GM21737 (cell line): ENCODE data around the gene FOXK2.

ENCODE experiments used
- ATAC-seq: cut with Tn5 transposase; IDR thresholded peaks from one replicate; pipeline ENCODE4 v1.9.1; 2021; ENCODE audit warnings: mild to moderate bottlenecking, moderate library complexity; ENCODE audit not compliant: unreplicated experiment

FOXK2 gene

DNA sequence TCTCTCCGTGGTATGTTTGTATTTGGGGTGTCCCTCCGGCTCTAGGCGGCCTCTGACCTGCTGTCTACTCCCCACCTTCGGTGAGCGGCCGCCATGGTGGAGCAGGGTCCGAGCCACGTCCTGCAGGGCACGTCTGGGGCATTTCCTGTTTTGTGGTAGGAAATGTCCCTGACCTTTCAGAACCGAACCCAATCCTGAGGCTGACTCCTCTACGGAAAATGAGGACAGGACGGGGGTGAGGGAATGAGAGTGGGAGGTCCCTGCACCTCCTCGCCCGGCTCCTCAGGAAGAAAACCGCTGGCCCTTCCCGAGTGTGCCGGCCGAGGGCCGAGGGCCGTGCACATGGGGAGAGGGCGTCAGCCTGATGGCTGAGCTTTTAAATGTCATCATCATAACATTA lies 83.0 kb downstream of the FOXK2 start:
- no peak for ATAC-seq

DNA sequence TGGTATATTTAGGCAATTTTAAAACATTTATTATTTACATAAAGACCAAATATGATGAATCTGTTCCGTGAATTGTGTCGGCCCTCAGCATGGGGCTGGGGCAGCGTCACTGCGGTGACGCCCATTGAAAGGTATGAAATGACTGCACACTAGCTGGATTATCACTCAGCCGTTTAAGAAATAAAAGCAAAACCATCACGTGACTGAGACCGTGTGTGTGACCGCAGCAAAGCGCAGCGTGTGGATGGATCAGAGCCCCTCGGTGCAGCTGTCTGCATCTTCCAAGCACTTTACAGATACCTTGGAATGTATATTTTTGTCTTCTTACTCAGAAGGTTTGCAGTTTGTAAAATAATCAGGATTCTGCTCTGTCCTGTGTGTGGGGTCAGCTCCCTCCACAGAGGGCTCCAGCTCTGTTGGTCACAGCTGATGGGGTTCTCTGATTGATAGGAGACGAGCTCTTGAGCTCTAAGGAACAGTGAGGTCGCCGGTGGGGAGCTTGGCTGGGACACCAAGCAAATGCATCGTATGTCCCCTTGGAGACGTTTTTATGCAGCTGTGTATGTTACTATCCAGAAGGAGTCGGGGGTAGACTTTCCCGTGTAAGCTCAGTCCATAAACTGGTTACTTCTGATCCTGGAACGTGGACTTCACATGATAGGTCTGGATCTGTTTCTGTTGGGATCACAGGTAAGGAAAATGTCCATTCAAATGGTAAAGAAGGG lies 83.6 kb downstream of the FOXK2 start:
- ATAC-seq, result no peak

GRCh38 chr17:82603981-82604448 lies 84.5 kb downstream of the FOXK2 start:
- no peak for ATAC-seq

DNA sequence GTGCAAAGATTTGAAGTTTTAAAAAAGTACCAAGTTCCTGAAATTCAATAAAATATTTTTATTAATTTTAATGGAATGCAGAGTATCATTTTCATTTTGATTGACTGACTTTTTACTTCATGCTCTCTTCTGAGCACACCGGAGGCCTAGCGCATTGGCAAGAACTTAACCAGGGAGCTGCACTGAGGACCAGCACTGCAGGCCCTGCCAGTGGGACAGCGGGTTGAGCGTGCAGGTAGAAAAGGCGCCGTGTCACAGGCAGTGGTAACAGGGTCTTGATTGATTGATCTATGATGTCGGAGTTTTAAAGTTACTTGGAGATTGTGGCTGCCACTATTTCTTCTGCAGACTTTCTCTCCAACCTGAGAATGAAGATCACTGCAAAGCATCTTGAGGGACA lies 85.0 kb downstream of the FOXK2 start:
- ATAC-seq, result no peak

GRCh38 chr17:82605939-82606600 lies 86.5 kb downstream of the FOXK2 start:
- no peak for ATAC-seq

- no peak for ATAC-seq
Measured at GRCh38 chr17:82608816-82609215, 89.3 kb downstream of the FOXK2 start.

DNA sequence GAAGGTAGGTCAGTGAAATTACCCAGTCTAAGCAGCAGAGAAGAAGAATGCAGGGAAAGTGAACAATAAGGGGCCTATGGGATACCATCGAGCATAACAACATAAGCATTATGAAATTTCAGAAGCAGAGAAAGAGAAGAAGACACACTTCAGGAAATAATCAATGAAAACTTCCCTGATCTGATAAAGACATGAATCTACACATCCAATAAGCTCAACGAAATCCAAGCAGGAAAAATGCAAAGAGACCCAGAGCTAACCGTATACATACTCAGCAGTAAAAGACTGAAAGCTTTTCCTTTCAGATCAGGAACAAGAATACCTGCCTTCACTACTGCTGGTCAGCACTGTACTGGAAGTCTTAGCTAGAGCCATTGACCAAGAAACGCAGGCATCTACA lies 90.1 kb downstream of the FOXK2 start:
- no peak for ATAC-seq

GRCh38 chr17:82611140-82612058 lies 91.9 kb downstream of the FOXK2 start:
- no peak for ATAC-seq

DNA sequence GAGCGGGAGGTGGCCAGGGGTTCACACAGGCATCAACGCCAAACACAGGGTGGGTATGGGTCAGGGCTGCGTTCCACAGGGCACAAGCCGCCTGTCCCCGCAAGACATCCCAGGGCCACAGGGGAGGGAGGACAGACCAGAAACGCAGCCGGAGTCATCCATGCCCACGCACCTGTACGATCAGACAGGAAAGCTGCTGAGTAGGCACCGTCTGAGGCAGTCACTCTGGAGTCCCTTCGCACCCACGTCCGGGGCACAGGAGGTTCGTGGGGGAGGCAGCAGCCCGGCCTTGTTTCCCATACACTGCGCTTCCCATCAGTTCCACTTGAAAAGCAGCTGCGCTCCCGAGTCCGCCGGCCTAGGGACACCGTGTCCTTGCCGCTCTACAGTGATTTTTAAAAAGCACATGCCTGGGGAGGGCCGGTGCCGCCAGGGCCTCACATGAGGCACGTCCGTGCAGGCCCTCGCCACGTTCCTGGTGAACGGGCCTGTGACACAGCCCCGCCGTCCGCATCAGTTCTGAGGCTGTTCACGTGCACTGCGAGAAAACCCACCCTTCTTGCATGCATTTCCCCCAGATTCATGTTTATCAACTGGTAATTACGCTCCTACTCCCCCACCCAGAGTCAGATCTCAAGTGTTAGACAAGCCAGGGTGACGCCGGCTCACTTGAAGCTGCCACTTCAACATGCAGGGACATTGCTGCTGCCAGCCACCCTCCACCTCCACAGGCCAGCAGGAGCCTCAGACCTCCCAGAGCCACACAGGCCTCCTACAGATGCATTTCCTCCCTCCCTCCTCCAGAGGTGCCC lies 94.0 kb downstream of the FOXK2 start:
- no peak for ATAC-seq

DNA sequence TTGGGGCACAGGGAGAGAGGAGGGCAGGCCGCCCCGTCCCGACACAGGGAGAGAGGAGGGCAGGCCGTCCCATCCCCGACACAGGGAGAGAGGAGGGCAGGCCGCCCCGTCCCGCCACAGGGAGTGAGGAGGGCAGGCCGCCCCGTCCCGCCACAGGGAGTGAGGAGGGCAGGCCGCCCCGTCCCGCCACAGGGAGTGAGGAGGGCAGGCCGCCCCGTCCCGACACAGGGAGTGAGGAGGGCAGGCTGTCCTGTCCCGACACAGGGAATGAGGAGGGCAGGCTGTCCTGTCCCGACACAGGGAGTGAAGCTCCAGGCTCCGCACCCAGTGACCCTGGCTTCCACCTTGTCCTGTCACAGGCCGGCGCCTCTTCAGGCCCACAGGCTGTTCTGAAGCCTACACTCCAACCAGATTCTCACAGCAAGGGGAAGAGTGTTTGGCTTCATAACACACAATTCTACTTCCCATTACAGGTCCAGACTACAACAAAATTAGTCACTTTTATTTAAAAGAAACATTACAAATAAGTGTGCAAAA lies 94.6 kb downstream of the FOXK2 start:
- ATAC-seq, result no peak

DNA sequence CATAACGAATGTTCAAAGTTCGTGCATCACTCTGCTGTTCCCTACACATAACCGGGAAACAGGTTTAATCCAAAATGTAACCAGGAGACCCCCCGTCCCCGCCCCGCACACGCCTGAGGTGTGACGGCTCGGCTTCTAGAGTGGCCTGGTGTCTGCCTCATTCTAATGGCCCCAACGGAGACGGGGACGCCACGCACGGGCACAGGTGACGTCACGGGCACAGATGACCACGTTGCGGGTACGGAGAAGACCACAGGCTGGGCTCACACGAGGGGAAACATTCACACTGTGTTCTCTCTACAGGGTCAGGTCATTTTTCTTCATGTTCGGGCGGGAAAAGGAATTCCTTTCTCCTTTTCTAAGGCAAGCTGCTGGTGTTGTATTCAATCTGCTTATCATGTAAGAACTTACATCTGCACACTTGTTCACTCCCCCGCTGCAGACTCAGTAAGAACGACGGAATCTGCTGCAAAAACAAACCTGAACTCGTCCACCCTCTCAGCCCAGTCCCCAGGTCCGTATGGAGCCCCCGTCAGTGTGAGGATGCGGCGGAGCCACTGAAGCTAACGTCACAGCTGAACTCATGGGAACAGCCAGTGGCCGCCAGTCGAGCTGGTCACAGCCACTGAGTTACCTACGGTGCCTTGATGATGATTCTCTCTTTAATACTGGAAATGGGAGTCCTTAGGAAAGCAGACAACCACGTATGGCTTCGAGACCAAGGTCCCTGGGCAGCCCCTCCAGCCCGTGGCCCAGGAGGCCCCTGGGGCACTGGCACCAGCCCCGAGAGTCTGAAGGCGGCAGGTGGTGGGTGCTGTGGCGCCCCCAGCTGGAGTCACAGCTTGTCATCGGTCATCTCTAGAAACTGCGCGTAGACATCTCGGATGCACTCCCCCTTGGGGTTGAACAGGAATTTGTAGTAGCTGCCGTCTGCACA lies 95.8 kb downstream of the FOXK2 start:
- ATAC-seq, result no peak

DNA sequence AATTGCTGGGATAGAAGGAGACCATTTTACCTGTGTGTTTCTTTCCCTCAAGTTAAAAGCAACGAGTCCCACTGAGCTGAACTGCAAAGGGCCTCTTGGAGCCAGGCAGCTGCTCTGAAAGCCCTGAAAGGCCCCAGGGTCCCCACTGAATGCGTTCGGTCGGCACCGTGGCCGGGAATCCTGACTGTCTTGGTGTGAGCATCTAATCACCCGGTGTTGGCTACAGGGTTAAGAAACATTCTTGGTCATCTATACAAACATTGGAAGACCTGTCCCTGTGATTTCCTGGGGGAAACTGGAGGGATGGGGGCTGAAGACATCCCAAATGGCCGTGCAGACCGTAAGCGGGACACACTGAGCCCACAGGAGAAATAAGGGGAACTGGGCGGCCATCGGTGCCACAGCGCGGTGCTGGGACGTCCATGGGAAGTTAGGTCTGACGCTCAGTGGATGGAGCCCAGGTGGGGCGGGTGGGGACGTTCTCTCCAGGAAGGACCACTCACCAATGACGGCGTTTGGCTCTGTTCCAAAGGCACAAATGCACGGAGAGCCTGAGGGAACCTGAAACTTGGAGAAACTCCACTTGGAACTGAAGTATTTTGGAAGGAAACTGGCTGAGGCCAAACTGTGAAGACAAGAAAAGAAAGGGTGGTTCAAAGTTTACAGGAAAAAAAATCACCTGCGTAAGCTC lies 96.6 kb downstream of the FOXK2 start:
- ATAC-seq, result no peak

- no peak for ATAC-seq
Measured at GRCh38 chr17:82619211-82619610, 99.7 kb downstream of the FOXK2 start.

GRCh38 chr17:82619641-82620040 lies 100.1 kb downstream of the FOXK2 start:
- no peak for ATAC-seq

GRCh38 chr17:82623707-82624106 lies 104.2 kb downstream of the FOXK2 start:
- no peak for ATAC-seq

DNA sequence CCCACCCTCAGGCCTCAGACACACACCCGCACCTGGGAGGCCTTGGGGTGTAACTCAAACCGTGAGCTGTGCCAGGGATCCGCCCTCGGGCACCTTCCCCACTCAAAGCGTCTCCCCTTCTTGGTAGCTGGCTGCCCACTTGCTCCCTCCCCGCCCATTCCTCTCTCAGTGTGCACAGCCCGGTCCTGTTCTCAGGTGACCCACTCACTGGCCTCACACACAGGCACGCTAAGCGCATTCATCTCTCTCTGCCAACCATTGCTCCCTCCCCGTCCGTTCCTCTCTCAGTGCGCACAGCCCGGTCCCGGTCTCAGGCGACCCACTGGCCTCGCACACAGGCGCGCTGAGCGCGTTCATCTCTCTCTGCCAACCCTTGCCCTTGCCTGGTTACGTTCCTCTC lies 107.9 kb downstream of the FOXK2 start:
- no peak for ATAC-seq

GRCh38 chr17:82629748-82630147 lies 110.2 kb downstream of the FOXK2 start:
- no peak for ATAC-seq

DNA sequence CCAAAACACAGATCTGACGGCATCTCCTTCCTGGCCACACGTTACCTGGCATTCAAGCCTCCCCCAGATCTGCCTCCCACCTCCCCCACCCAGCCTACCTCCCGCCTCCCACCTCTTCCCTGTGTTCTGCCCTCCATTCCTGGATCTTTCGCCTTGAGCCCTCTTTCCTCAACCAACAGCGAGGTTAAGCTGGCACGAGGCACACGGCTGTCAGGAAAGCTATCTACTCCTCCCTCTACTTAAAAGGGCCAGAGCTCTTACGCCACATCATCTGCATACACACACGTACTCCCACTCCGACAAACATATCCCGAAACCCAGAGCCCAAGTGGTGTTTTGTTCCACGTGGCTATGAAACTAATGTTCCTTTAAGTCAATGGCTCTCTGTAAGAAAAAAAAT lies 110.7 kb downstream of the FOXK2 start:
- no peak for ATAC-seq

DNA sequence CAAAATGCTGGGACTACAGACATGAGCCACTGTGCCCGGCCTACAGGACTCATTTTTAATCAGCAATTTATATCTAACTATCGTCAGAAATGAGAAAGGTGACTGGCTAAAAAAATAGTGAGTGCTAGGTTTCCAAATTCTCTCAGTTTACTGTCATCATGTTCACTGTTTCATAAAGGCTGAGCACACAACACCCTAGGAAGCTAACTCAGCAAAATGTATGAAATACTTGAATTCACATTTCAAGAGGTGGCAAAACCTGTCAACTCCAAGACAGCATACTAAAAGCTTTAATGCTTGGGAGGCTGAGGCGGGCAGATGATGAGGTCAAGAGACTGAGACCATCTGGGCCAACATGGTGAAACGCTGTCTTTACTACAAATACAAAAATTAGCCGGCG lies 112.0 kb downstream of the FOXK2 start:
- ATAC-seq, result no peak
